ENCODE data around the gene SLAMF1. TPM values are rescaled to one million over a fixed set of nuclear protein-coding genes. Genes with fewer than 3 reads are reported as not detected.

Gene SLAMF1
- total RNA-seq, 6 donors from 2014 or later, result 0.11 to 3.9 (median 1.5) TPM

- no peak overlapping the region for H3K4me3 ChIP-seq
- H3K9me3 ChIP-seq, result no peaks in the 10 kb centered on the region
- TF ChIP-seq EP300 (IDR thresholded peaks at IDR 0.05), result no peak
- no peak for TF ChIP-seq CTCF (IDR thresholded peaks at IDR 0.05)
- TF ChIP-seq POLR2AphosphoS5 (IDR thresholded peaks at IDR 0.05), result no peak
- TF ChIP-seq POLR2A (IDR thresholded peaks at IDR 0.05), result no peak
- WGBS, 2 donors, result 52 to 67% methylated on average over 3 of the region's 3 CpGs
- H3K36me3 ChIP-seq, result no peaks in the 10 kb centered on the region
- H3K27ac ChIP-seq, result peak overlapping the region in 3 of 4 donors; percentile 38 to 78 (median 71)
- DNase-seq (no peak), ATAC-seq (ENCODE audit: low FRiP score in 2 of 2) (no peak)
- H3K4me1 ChIP-seq, result peaks cover 2 to 14% (median 5%) of the 10 kb centered on the region in 4 donors
- no peaks in the 10 kb centered on the region for H3K27me3 ChIP-seq
Measured at GRCh38 chr1:160576390-160576789, 70.5 kb downstream of the SLAMF1 start.

GRCh38 chr1:160575112-160575664, 71.7 kb downstream of the SLAMF1 start:
- no peak for TF ChIP-seq CTCF (IDR thresholded peaks at IDR 0.05)
- peak in 1 of 4 donors; percentile 64 for TF ChIP-seq POLR2A (IDR thresholded peaks at IDR 0.05)
- Histone ChIP-seq H3K9me3 (no peaks in the 10 kb centered on the region), H3K27ac (peak overlapping the region; percentile 24 to 78 (median 54)), H3K27me3 (no peaks in the 10 kb centered on the region), H3K4me3 (no peak overlapping the region), H3K4me1 (peaks cover 2 to 14% (median 5%) of the 10 kb centered on the region in 4 donors), H3K36me3 (no peaks in the 10 kb centered on the region)
- ATAC-seq (ENCODE audit: low FRiP score in 2 of 2) (peak; percentile 73 to 86), DNase-seq (peak in 1 of 2 donors; percentile 43)
- WGBS, 2 donors, result 64 to 69% methylated on average over 5 of the region's 5 CpGs

- no peak overlapping the region for H3K4me3 ChIP-seq
- ATAC-seq (ENCODE audit: low FRiP score in 2 of 2) (peak in 1 of 2 donors; percentile 49), DNase-seq (no peak)
- peak overlapping the region in 1 of 4 donors; percentile 4 for H3K27ac ChIP-seq
- peaks cover 2 to 9% (median 6%) of the 10 kb centered on the region in 4 donors for H3K4me1 ChIP-seq
- H3K36me3 ChIP-seq, result no peaks in the 10 kb centered on the region
- no peaks in the 10 kb centered on the region for H3K27me3 ChIP-seq
- no peak for TF ChIP-seq CTCF (IDR thresholded peaks at IDR 0.05)
- TF ChIP-seq EP300 (IDR thresholded peaks at IDR 0.05), result no peak
- no peak for TF ChIP-seq POLR2AphosphoS5 (IDR thresholded peaks at IDR 0.05)
- TF ChIP-seq POLR2A (IDR thresholded peaks at IDR 0.05), result no peak
- 85 to 92% methylated on average over 3 of the region's 3 CpGs for WGBS, 2 donors
- H3K9me3 ChIP-seq, result no peaks in the 10 kb centered on the region
Measured at GRCh38 chr1:160570840-160571239, 76.0 kb downstream of the SLAMF1 start.

- no peaks in the 10 kb centered on the region for H3K27me3 ChIP-seq
- 54 to 67% methylated on average over 2 of the region's 2 CpGs for WGBS, 2 donors
- H3K36me3 ChIP-seq, result no peaks in the 10 kb centered on the region
- H3K27ac ChIP-seq, result no peak overlapping the region
- H3K4me1 ChIP-seq, result peaks cover 0 to 6% (median 4%) of the 10 kb centered on the region in 4 donors
- DNase-seq, result no peak
- H3K4me3 ChIP-seq, result no peak overlapping the region
- ATAC-seq (ENCODE audit: low FRiP score in 2 of 2), result no peak
- TF ChIP-seq POLR2AphosphoS5 (IDR thresholded peaks at IDR 0.05) (no peak), CTCF (IDR thresholded peaks at IDR 0.05) (no peak), POLR2A (IDR thresholded peaks at IDR 0.05) (no peak), EP300 (IDR thresholded peaks at IDR 0.05) (no peak)
- no peaks in the 10 kb centered on the region for H3K9me3 ChIP-seq
Measured at GRCh38 chr1:160569806-160570205, 77.0 kb downstream of the SLAMF1 start.

Data from upper lobe of left lung (tissue), 6 donors.